Measurements from ENCODE around the gene KCNG2. TPM values are rescaled to one million over a fixed set of nuclear protein-coding genes. Genes with fewer than 3 reads are reported as not detected.
A peak's percentile ranks its signal among the peaks of the same experiment; 100 is the strongest.

Gene KCNG2
- total and polyA plus RNA-seq, 2 of the 13 experiments (the other 11 are each of a cell fraction or from before 2014, with no cell fraction given): not detected

DNA sequence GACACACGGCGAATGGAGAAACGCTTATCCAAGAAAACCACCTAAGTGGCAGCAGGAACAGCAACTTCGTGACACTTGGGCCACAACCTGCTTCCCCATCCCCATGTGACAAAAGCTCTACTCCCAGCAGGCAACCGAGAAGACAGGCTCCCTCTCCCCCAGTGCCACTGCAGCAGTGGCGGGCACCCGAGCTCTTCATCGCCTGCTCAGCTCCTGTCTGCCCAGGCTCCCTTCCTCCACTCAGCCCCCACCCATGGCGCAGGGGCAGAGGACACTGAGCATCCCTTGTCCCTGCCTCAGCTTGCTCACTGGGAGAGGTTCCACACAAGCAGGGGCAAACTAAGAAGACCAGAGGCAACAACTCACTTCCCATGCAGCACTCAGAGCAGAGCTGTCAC lies 130.8 kb downstream of the KCNG2 start (continued):
- TF ChIP-seq ZNF180 (CRISPR knock-in tag; IDR thresholded peaks at IDR 0.05; ENCODE audit: borderline replicate concordance, low read depth): no peak

DNA sequence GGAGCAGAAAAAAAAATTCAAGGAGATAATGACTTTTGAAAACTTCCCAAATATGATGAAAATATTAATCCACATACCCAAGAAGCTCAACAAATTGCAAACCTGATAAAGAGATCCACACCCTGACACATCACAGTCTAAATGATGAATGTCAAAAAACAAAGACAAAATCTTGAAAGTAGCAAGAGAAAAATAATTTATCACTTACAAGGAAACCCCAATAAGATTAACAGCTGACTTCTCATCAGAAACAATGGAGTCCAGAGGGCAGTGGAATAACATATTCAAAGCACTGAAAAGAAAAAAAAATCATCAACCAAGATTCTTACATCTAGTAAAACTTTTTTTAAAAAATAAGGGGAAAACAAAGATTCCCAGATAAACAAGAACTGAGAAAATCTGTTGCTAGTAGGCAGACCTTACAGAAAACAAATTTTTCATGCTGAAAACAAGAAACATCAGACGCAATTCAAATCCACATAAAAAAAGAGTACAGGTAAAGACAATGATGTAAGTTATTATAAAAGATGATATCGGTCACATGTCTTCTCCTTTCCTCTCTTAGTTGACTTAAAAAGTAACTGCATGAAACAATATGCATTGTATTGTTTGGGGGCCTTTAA lies 132.4 kb downstream of the KCNG2 start:
- BruUV-seq (replicated peaks): no TSS peak
- H4K20me1 ChIP-seq (ENCODE audit: insufficient read depth, low read length): peaks cover 50% of the 10 kb centered on the region
- in situ Hi-C loops (cut with HindIII; ENCODE audit: extremely low pct_ligation_motif_present, low pct_unique_long_range_greater_than_20kb) (loop anchor here (10.0 kb wide), 1 partner anchor 175 kb away; the partner anchor contains the start of gene ADNP2), intact Hi-C loops (cut with micrococcal nuclease; ENCODE audit: unreplicated experiment) (no loop called here)
- FAIRE-seq: no peak
- H3K79me2 ChIP-seq (ENCODE audit: insufficient read depth, low read length): peaks cover 76% of the 10 kb centered on the region
- CTCF ChIA-PET (ENCODE audit: low intra/inter-chr PET ratio, low total read pairs): no interaction called here
- no peak for DNase-seq (ENCODE audit: low spot score)
- ATAC-seq: no peak
- no peak overlapping the region for H3K9ac ChIP-seq (ENCODE audit: insufficient read depth, low read depth, low read length)
- TF ChIP-seq ZNF678 (CRISPR knock-in tag; IDR thresholded peaks at IDR 0.05): no peak
- TF ChIP-seq ZNF317 (CRISPR knock-in tag; IDR thresholded peaks at IDR 0.05): peak; percentile 100
- 95% methylated on average over 2 of the region's 2 CpGs for WGBS (ENCODE audit: low lambda C conversion rate)
- peaks cover 21% of the 10 kb centered on the region for H3K4me1 ChIP-seq (ENCODE audit: insufficient read depth, low read length)
- H3K27me3 ChIP-seq (ENCODE audit: control insufficient read depth in 1 of 2, insufficient read depth in 2 of 2, low read length in 2 of 2): no peaks in the 10 kb centered on the region
- POLR2A ChIA-PET: no interaction called here
- no peak overlapping the region for H3K4me3 ChIP-seq (replicated peaks in 1 of 3; ENCODE audit: insufficient read depth in 1 of 3, low read depth in 2 of 3, low read length in 3 of 3)
- H3K27ac ChIP-seq (ENCODE audit: extremely low read length, insufficient read depth, low read length): no peak overlapping the region
- H3K36me3 ChIP-seq (replicated peaks in 1 of 2; ENCODE audit: control insufficient read depth in 1 of 2, insufficient read depth in 2 of 2, low read length in 2 of 2): peaks cover 6 to 37% of the 10 kb centered on the region in 2 experiments
- H3K9me3 ChIP-seq (ENCODE audit: low read length): peaks cover 11% of the 10 kb centered on the region
- H3K4me2 ChIP-seq (ENCODE audit: low read depth, low read length): no peak overlapping the region
- no peak overlapping the region for H2AFZ ChIP-seq (ENCODE audit: low read length)

DNA sequence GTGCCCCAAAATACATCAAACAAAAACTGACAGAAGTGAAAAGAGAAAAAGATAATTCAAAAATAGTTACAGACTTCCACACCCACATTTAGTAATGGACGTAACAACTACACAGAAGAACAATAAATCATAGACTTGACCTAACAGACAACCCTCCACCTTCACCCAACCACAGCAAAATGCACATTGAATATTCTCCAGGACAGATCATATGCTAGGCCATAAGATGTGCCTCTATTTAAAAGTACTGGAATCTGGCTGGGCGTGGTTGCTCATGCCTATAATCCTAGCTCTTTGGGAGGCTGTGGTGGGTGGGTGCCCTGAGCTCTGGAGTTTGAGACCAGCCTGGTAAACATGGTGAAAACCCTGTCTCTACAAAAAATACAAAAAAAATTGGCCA lies 133.7 kb downstream of the KCNG2 start:
- WGBS (ENCODE audit: low lambda C conversion rate): 98% methylated on average over 2 of the region's 2 CpGs
- peaks cover 11% of the 10 kb centered on the region for H3K9me3 ChIP-seq (ENCODE audit: low read length)
- peaks cover 6 to 27% of the 10 kb centered on the region in 2 experiments for H3K36me3 ChIP-seq (replicated peaks in 1 of 2; ENCODE audit: control insufficient read depth in 1 of 2, insufficient read depth in 2 of 2, low read length in 2 of 2)
- no peak for FAIRE-seq
- peaks cover 35% of the 10 kb centered on the region for H3K4me1 ChIP-seq (ENCODE audit: insufficient read depth, low read length)
- POLR2A ChIA-PET: no interaction called here
- no peak overlapping the region for H3K27ac ChIP-seq (ENCODE audit: extremely low read length, insufficient read depth, low read length)
- no peaks in the 10 kb centered on the region for H3K27me3 ChIP-seq (ENCODE audit: control insufficient read depth in 1 of 2, insufficient read depth in 2 of 2, low read length in 2 of 2)
- peaks cover 42% of the 10 kb centered on the region for H4K20me1 ChIP-seq (ENCODE audit: insufficient read depth, low read length)
- no peak overlapping the region for H2AFZ ChIP-seq (ENCODE audit: low read length)
- no peak overlapping the region for H3K4me2 ChIP-seq (ENCODE audit: low read depth, low read length)
- H3K4me3 ChIP-seq (replicated peaks in 1 of 3; ENCODE audit: insufficient read depth in 1 of 3, low read depth in 2 of 3, low read length in 3 of 3): no peak overlapping the region
- ATAC-seq: no peak
- CTCF ChIA-PET (ENCODE audit: low intra/inter-chr PET ratio, low total read pairs): no interaction called here
- intact Hi-C loops (cut with micrococcal nuclease; ENCODE audit: unreplicated experiment) (no loop called here), in situ Hi-C loops (cut with HindIII; ENCODE audit: extremely low pct_ligation_motif_present, low pct_unique_long_range_greater_than_20kb) (loop anchor here (10.0 kb wide), 1 partner anchor 173 kb away; the partner anchor contains the start of gene ADNP2)
- DNase-seq (ENCODE audit: low spot score): no peak
- H3K9ac ChIP-seq (ENCODE audit: insufficient read depth, low read depth, low read length): no peak overlapping the region
- H3K79me2 ChIP-seq (ENCODE audit: insufficient read depth, low read length): peaks cover 87% of the 10 kb centered on the region
- no TSS peak for BruUV-seq (replicated peaks)
- TF ChIP-seq BRD4 (CRISPR knock-in tag; IDR thresholded peaks at IDR 0.05) (no peak), RBFOX2 (IDR thresholded peaks at IDR 0.05; ENCODE audit: low read depth, low read length) (no peak), ZNF446 (CRISPR knock-in tag; IDR thresholded peaks at IDR 0.05) (no peak), BRCA1 (CRISPR knock-in tag; IDR thresholded peaks at IDR 0.05) (no peak), CEBPG (CRISPR knock-in tag; IDR thresholded peaks at IDR 0.05) (no peak), POLR2A (IDR thresholded peaks at IDR 0.05; ENCODE audit: insufficient read depth in 1 of 2, low read depth in 2 of 2, low read length in 2 of 2) (no peak), AKAP8 (CRISPR knock-in tag; IDR thresholded peaks at IDR 0.05) (no peak), RARA (CRISPR knock-in tag; IDR thresholded peaks at IDR 0.05) (no peak)
- TF ChIP-seq, protein P1, sequence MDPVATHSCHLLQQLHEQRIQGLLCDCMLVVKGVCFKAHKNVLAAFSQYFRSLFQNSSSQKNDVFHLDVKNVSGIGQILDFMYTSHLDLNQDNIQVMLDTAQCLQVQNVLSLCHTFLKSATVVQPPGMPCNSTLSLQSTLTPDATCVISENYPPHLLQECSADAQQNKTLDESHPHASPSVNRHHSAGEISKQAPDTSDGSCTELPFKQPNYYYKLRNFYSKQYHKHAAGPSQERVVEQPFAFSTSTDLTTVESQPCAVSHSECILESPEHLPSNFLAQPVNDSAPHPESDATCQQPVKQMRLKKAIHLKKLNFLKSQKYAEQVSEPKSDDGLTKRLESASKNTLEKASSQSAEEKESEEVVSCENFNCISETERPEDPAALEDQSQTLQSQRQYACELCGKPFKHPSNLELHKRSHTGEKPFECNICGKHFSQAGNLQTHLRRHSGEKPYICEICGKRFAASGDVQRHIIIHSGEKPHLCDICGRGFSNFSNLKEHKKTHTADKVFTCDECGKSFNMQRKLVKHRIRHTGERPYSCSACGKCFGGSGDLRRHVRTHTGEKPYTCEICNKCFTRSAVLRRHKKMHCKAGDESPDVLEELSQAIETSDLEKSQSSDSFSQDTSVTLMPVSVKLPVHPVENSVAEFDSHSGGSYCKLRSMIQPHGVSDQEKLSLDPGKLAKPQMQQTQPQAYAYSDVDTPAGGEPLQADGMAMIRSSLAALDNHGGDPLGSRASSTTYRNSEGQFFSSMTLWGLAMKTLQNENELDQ (CRISPR knock-in tag; IDR thresholded peaks at IDR 0.05; ENCODE audit: borderline replicate concordance): no peak

Data from HepG2 (cell line).